ENCODE measurements around the gene GIGYF1.

Gene GIGYF1

DNA sequence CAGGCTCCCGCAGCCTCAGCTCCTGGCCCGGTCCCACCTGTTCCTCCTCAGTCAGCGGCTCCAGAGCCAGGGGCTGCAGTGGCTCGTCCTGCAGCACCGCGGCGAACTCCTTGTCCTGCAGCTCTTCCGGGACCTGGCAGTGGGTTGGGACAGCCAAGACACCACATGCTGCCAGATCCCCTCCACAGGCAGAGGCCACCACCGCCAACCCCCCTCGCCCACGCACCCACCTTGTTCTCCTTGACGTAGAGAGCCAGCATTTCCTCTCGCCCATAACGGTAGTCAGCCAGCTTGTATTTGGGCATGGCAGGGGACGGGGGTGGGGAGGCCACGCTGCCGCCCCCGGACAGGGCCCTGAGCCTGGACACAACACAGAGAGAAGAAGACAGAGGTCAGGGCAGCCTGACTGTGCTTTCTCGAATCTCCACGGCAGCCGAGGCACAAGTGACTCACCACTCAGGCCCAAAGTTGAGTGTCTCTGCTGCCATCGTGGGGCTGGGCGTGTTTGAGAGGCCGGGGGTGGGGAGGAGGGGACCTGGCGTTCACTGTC, 6.2 kb downstream of the GIGYF1 start:
- Histone ChIP-seq H3K9ac (no peak overlapping the region), H3K4me1 (ENCODE audit: low read depth, poor library complexity, severe bottlenecking) (peaks cover 12% of the 10 kb centered on the region), H3K79me2 (ENCODE audit: insufficient read depth, low read depth) (peaks cover 42% of the 10 kb centered on the region), H3K27me3 (ENCODE audit: insufficient read depth, low read depth) (no peaks in the 10 kb centered on the region), H4K20me1 (ENCODE audit: insufficient read depth) (no peaks in the 10 kb centered on the region), H3K36me3 (ENCODE audit: insufficient read depth) (no peaks in the 10 kb centered on the region; the same call in 1 of the 2 replicates), H3K4me3 (IDR thresholded peaks at IDR 0.05; ENCODE audit: insufficient read depth, low read depth, low read length) (no peak overlapping the region), H3K27ac (no peak overlapping the region), H2AFZ (ENCODE audit: low read depth) (no peak overlapping the region), H3K4me2 (no peak overlapping the region)
- TF ChIP-seq, protein P1, sequence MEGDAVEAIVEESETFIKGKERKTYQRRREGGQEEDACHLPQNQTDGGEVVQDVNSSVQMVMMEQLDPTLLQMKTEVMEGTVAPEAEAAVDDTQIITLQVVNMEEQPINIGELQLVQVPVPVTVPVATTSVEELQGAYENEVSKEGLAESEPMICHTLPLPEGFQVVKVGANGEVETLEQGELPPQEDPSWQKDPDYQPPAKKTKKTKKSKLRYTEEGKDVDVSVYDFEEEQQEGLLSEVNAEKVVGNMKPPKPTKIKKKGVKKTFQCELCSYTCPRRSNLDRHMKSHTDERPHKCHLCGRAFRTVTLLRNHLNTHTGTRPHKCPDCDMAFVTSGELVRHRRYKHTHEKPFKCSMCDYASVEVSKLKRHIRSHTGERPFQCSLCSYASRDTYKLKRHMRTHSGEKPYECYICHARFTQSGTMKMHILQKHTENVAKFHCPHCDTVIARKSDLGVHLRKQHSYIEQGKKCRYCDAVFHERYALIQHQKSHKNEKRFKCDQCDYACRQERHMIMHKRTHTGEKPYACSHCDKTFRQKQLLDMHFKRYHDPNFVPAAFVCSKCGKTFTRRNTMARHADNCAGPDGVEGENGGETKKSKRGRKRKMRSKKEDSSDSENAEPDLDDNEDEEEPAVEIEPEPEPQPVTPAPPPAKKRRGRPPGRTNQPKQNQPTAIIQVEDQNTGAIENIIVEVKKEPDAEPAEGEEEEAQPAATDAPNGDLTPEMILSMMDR (conservative IDR thresholded peaks at IDR 0.05; ENCODE audit: low read depth, low read length) = no peak

DNA sequence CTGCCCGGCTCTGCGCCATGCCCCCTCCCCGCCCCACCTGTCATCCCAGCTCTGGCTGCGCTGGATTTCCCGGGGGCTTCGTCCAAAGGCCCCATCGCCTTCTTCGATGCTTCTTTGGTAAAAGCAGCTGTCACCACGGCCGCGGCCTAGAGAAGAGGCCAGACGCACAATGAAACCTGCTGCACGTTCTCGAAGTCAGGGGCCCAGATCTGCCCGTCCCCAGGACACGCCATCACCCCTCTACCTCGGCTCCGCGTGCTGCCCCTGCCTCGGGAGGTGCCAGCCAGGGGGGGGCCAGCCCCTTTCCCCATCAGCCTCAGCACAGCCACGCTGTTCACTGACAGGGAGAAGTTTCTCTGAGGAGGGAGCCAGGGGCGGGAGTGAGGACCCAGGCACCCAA, 6.8 kb downstream of the GIGYF1 start:
- Histone ChIP-seq H3K36me3 (ENCODE audit: insufficient read depth) (no peaks in the 10 kb centered on the region; the same call in 1 of the 2 replicates), H2AFZ (ENCODE audit: low read depth) (no peak overlapping the region), H3K27ac (no peak overlapping the region), H3K4me1 (ENCODE audit: low read depth, poor library complexity, severe bottlenecking) (peaks cover 7% of the 10 kb centered on the region), H3K27me3 (ENCODE audit: insufficient read depth, low read depth) (no peaks in the 10 kb centered on the region), H3K4me3 (IDR thresholded peaks at IDR 0.05; ENCODE audit: insufficient read depth, low read depth, low read length) (no peak overlapping the region), H3K79me2 (ENCODE audit: insufficient read depth, low read depth) (peaks cover 36% of the 10 kb centered on the region), H3K4me2 (no peak overlapping the region), H3K9ac (no peak overlapping the region), H4K20me1 (ENCODE audit: insufficient read depth) (no peaks in the 10 kb centered on the region)
- TF ChIP-seq, protein P1 (conservative IDR thresholded peaks at IDR 0.05; ENCODE audit: low read depth, low read length) = no peak

DNA sequence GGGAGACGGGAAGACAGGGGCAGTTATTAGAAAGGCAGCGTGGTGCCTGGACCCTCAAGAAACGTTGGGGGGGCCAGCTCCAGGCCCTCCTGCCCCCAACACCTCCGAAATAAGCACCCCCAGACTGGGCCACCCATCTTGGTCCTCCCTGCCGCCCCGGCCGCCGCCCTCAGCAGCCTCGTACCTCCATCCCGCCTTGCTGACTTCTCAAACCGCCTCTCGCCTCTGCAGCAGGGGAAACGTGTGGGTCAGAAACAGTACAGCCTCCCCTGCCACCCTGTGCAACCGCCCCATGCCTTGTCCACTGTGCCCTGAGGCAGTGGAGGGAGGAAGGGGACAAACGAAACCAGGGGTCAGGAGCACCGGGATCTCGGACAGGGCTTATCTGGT, 7.2 kb downstream of the GIGYF1 start:
- H3K4me2 ChIP-seq = no peak overlapping the region
- TF ChIP-seq, protein P1 (conservative IDR thresholded peaks at IDR 0.05; ENCODE audit: low read depth, low read length) = no peak
- H4K20me1 ChIP-seq (ENCODE audit: insufficient read depth) = no peaks in the 10 kb centered on the region
- peaks cover 32% of the 10 kb centered on the region for H3K79me2 ChIP-seq (ENCODE audit: insufficient read depth, low read depth)
- no peak overlapping the region for H3K27ac ChIP-seq
- H3K9ac ChIP-seq = no peak overlapping the region
- no peak overlapping the region for H2AFZ ChIP-seq (ENCODE audit: low read depth)
- H3K36me3 ChIP-seq (ENCODE audit: insufficient read depth) = no peaks in the 10 kb centered on the region; the same call in 1 of the 2 replicates
- H3K4me1 ChIP-seq (ENCODE audit: low read depth, poor library complexity, severe bottlenecking) = peaks cover 2% of the 10 kb centered on the region
- H3K4me3 ChIP-seq (IDR thresholded peaks at IDR 0.05; ENCODE audit: insufficient read depth, low read depth, low read length) = no peak overlapping the region
- no peaks in the 10 kb centered on the region for H3K27me3 ChIP-seq (ENCODE audit: insufficient read depth, low read depth)

DNA sequence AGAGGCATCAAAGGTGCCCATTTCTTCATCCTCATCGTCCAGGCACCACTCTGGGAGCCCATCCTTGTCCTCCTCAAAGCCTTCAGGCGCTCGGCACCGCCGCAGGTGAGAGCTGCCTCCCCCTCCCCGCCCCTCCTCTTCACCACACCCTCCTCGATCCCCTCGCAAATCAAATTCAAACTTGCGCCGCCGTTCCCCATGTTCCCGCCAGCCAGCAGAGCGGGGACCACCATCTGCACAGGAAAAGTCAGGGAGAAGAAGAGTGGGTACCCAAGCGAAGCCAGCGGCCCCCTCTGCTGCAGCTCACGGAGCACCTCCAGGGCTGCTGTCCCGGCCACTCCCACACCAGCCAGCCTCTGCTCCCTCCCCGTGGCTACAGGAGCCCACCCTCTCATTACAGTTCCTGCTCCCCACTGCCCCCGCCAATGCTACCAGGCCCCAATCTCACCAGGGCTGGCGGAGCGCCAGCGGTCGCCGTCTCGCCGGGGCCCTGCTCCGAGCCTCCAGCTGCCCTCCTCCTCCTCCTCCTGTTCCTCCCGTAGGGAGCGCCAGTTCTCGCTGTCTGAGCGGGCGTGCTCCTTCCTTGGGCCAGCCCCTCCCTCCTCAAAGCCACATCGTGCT, 7.7 kb downstream of the GIGYF1 start:
- Histone ChIP-seq H3K4me1 (ENCODE audit: low read depth, poor library complexity, severe bottlenecking) (no peaks in the 10 kb centered on the region), H3K79me2 (ENCODE audit: insufficient read depth, low read depth) (peaks cover 28% of the 10 kb centered on the region), H3K27me3 (ENCODE audit: insufficient read depth, low read depth) (no peaks in the 10 kb centered on the region), H3K27ac (no peak overlapping the region), H3K9ac (no peak overlapping the region), H4K20me1 (ENCODE audit: insufficient read depth) (no peaks in the 10 kb centered on the region), H3K4me3 (IDR thresholded peaks at IDR 0.05; ENCODE audit: insufficient read depth, low read depth, low read length) (no peak overlapping the region), H2AFZ (ENCODE audit: low read depth) (no peak overlapping the region), H3K36me3 (ENCODE audit: insufficient read depth) (no peaks in the 10 kb centered on the region; the same call in 1 of the 2 replicates), H3K4me2 (no peak overlapping the region)
- TF ChIP-seq, protein P1 (conservative IDR thresholded peaks at IDR 0.05; ENCODE audit: low read depth, low read length) = no peak
